HEK293T (cell line): ENCODE measurements around the gene BHLHE41.

ENCODE experiments used
- CTCF ChIA-PET: fragments of 350-600 bp; formaldehyde crosslinking; extraction: SDS; loops from one replicate; lab custom pipeline; 2021; ENCODE audit warnings: antibody characterized with exemption, inconsistent platforms; lab: Yijun Ruan, JAX
- POLR2A ChIA-PET: fragments of 350-600 bp; formaldehyde crosslinking; extraction: SDS; loops from one replicate; lab custom pipeline; 2020; ENCODE audit warnings: antibody characterized with exemption, inconsistent platforms; lab: Yijun Ruan, JAX
- DNase-seq: peaks from one replicate; pipeline ENCODE4 v3.0.0; 2012; ENCODE audit warnings: mixed read lengths; ENCODE audit errors: extremely low spot score
- ARNT ChIP-seq: fragments of 450-650 bp; IDR thresholded peaks from 2 replicates; pipeline ENCODE4 v1.6.1; 2017; ENCODE audit warnings: mild to moderate bottlenecking
- BHLHE40 ChIP-seq: fragments of 450-650 bp; IDR thresholded peaks from 2 replicates; pipeline ENCODE4 v1.6.1; 2016; ENCODE audit warnings: mild to moderate bottlenecking, moderate library complexity, borderline replicate concordance
- CTBP1 ChIP-seq: fragments of 450-650 bp; IDR thresholded peaks from 2 replicates; pipeline ENCODE4 v1.6.1; 2016; ENCODE audit warnings: borderline replicate concordance
- ELF4 ChIP-seq: fragments of 450-650 bp; IDR thresholded peaks from 2 replicates; pipeline ENCODE4 v1.6.1; 2017; ENCODE audit warnings: antibody characterized with exemption
- FOXA1 ChIP-seq: fragments of 450-650 bp; IDR thresholded peaks from 2 replicates; pipeline ENCODE4 v1.6.1; 2016; ENCODE audit warnings: mild to moderate bottlenecking
- FOXK2 ChIP-seq: fragments of 450-650 bp; IDR thresholded peaks from 2 replicates; pipeline ENCODE4 v1.6.1; 2016; ENCODE audit warnings: mild to moderate bottlenecking
- FOXM1 ChIP-seq: fragments of 450-650 bp; IDR thresholded peaks from 2 replicates; pipeline ENCODE4 v1.6.1; 2017; ENCODE audit warnings: mild to moderate bottlenecking, borderline replicate concordance
- HDGF ChIP-seq: fragments of 450-650 bp; IDR thresholded peaks from 2 replicates; pipeline ENCODE4 v1.6.1; 2017; ENCODE audit warnings: antibody characterized with exemption, borderline replicate concordance
- L3MBTL2 ChIP-seq: fragments of 450-650 bp; conservative IDR thresholded peaks from 2 replicates; pipeline ENCODE4 v1.6.1; 2016; ENCODE audit warnings: mild to moderate bottlenecking
- LEF1 ChIP-seq: fragments of 450-650 bp; IDR thresholded peaks from 2 replicates; pipeline ENCODE4 v1.6.1; 2017; ENCODE audit warnings: mild to moderate bottlenecking, borderline replicate concordance
- NFRKB ChIP-seq: fragments of 450-650 bp; IDR thresholded peaks from 2 replicates; pipeline ENCODE4 v1.6.1; 2016; ENCODE audit warnings: mild to moderate bottlenecking, moderate library complexity
- SP1 ChIP-seq: fragments of 450-650 bp; IDR thresholded peaks from 2 replicates; pipeline ENCODE4 v1.6.1; 2017
- SUZ12 ChIP-seq: fragments of 450-650 bp; IDR thresholded peaks from 2 replicates; pipeline ENCODE4 v1.6.1; 2016; ENCODE audit warnings: mild to moderate bottlenecking
- TARDBP ChIP-seq: fragments of 450-650 bp; IDR thresholded peaks from 2 replicates; pipeline ENCODE4 v1.6.1; 2016
- ZNF384 ChIP-seq: fragments of 450-650 bp; IDR thresholded peaks from 2 replicates; pipeline ENCODE4 v1.6.1; 2016
- TF ChIP-seq, protein P1 (sequence below): fragments of 450-650 bp; IDR thresholded peaks from 2 replicates; pipeline ENCODE4 v1.6.1; 2016

The BHLHE41 gene

GRCh38 chr12:26108915-26109314, 15.9 kb downstream of the BHLHE41 start:
- ChIA-PET CTCF (interaction anchor here (0.6 to 1.2 kb wide), 3 partner anchors 10 to 322 kb away, joined by 3 to 4 read pairs (median 3); no protein-coding TSS in a partner anchor), POLR2A (interaction anchor here (1.1 kb wide), 1 partner anchor 13 kb away, joined by 4 read pairs; no protein-coding TSS in a partner anchor)
- no peak for DNase-seq
- no peak for TF ChIP-seq FOXA1
- TF ChIP-seq L3MBTL2, result no peak
- no peak for TF ChIP-seq NFRKB

DNA sequence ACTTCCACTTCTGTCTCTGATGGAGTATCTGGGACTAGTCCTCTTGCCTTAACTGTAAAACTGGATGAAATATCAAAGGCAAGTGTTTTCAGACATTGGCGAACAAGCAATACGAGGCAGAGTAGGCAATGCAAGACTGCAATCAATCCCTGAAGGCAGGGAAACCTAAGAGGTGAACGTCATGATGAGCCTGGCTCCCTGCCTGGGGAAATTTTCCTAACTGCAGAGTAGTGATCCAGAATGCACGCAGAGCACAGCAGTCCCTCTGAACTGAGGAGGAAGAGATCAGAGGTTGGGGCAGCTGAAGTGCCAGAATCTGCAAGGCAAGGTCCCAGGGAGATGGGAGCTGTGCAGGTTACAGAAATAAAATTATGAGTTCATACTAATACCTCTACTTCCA, 18.5 kb downstream of the BHLHE41 start:
- POLR2A ChIA-PET, result no interaction called here
- DNase-seq, result no peak
- TF ChIP-seq BHLHE40, result no peak
- CTCF ChIA-PET, result no interaction called here

GRCh38 chr12:26102953-26103352, 21.9 kb downstream of the BHLHE41 start:
- POLR2A ChIA-PET, result no interaction called here
- TF ChIP-seq FOXK2 (no peak), ZNF384 (no peak), FOXM1 (no peak), CTBP1 (no peak), ARNT (no peak), TARDBP (no peak), NFRKB (no peak), SP1 (no peak), FOXA1 (no peak), L3MBTL2 (no peak)
- TF ChIP-seq, protein P1, sequence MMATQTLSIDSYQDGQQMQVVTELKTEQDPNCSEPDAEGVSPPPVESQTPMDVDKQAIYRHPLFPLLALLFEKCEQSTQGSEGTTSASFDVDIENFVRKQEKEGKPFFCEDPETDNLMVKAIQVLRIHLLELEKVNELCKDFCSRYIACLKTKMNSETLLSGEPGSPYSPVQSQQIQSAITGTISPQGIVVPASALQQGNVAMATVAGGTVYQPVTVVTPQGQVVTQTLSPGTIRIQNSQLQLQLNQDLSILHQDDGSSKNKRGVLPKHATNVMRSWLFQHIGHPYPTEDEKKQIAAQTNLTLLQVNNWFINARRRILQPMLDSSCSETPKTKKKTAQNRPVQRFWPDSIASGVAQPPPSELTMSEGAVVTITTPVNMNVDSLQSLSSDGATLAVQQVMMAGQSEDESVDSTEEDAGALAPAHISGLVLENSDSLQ, result no peak
- CTCF ChIA-PET, result interaction anchor here (0.6 kb wide), 1 partner anchor 37 kb away, joined by 4 read pairs; no protein-coding TSS in a partner anchor
- DNase-seq, result no peak

DNA sequence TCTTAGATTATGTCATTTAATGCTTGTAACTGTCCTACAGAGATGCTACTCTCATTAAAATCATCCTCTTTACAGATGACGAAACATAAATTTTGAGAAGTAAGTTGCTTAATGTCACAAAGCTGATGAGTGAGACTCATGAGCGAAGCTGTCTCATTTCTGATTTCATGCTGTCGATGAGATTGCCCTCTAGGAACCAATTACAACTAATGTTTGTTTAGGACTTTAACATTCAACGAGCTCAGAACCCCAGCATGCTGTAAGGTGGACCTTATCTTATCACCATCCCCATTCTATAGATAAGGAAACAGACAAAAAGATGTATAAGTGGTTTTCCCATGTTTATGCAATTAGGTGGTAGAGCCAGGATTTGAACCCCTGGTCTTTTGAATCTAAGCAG, 23.1 kb downstream of the BHLHE41 start:
- ChIA-PET POLR2A (interaction anchor here (0.7 kb wide), 1 partner anchor 13 kb away, joined by 3 read pairs; no protein-coding TSS in a partner anchor), CTCF (interaction anchor here (0.6 kb wide), 1 partner anchor 9 kb away, joined by 3 read pairs; no protein-coding TSS in a partner anchor)
- no peak for TF ChIP-seq SUZ12
- no peak for TF ChIP-seq L3MBTL2
- no peak for TF ChIP-seq FOXM1
- no peak for TF ChIP-seq FOXK2
- TF ChIP-seq LEF1, result no peak
- no peak for TF ChIP-seq NFRKB
- no peak for TF ChIP-seq CTBP1
- TF ChIP-seq FOXA1, result no peak
- TF ChIP-seq HDGF, result no peak
- DNase-seq, result no peak

DNA sequence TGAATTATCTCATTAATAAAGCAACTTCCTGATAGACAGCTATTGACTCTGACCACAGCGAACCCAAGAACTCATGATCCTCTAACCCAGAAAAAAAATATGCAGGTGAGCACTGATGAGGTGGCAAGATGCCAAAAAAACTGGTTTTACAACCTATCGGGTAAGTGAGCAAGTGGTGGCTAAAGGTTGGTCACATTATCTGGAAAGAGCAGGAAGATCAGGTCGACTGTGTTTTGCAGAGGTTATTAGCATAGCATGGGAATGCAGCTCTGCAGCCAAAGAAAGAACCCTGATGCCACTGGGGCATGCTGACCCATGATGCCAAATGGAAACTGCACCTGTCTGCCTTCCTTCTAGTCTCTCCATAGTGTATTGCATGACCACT, 23.5 kb downstream of the BHLHE41 start:
- no peak for DNase-seq
- CTCF ChIA-PET, result interaction anchor here (0.6 to 0.7 kb wide), 3 partner anchors 9 to 15 kb away, joined by 3 to 4 read pairs (median 4); no protein-coding TSS in a partner anchor
- POLR2A ChIA-PET, result no interaction called here
- TF ChIP-seq LEF1 (no peak), SUZ12 (no peak), FOXA1 (no peak), ELF4 (no peak), TARDBP (no peak), SP1 (no peak), ARNT (no peak)
- TF ChIP-seq, protein P1, result no peak

GRCh38 chr12:26100666-26101349, 24.0 kb downstream of the BHLHE41 start:
- ChIA-PET CTCF (interaction anchor here (0.6 to 1.1 kb wide), 4 partner anchors 8 to 514 kb away, joined by 3 to 4 read pairs (median 4); no protein-coding TSS in a partner anchor), POLR2A (no interaction called here)
- TF ChIP-seq ELF4 (no peak), NFRKB (no peak), FOXM1 (no peak), HDGF (no peak), BHLHE40 (no peak), TARDBP (no peak)
- no peak for DNase-seq

- CTCF ChIA-PET, result interaction anchor here (0.6 kb wide), 1 partner anchor 20 kb away, joined by 3 read pairs; no protein-coding TSS in a partner anchor
- peak; percentile 82 for DNase-seq
- POLR2A ChIA-PET, result no interaction called here
- TF ChIP-seq BHLHE40 (no peak), CTBP1 (no peak), SP1 (no peak), FOXA1 (no peak), ARNT (no peak), NFRKB (no peak), ZNF384 (no peak), TARDBP (no peak), SUZ12 (no peak)
- TF ChIP-seq, protein P1, result no peak
Observed at GRCh38 chr12:26097046-26097878, 27.6 kb downstream of the BHLHE41 start.
